Measurements from ENCODE around the gene RLIM.

RLIM gene

DNA sequence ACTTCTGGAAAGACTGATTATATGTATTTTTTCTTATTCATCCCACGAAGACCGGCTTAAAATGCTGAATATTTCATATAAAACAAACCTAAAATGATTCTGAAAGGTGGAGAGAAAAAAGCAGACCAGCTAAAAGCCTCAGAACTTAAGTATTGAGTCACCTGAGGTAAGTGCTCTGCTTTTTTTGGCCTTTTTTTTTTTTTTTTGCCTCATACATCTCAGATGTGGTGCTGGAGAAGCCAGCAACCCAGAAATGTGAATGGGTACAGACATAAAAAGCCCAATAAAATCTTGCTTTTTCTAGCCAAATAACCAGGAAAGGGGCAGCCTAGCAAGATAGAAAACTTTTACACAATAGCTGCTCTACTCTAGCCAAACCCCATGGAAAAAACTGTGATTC lies 57.0 kb downstream of the RLIM start:
- Mint-ChIP-seq H3K9me3 (no peaks in the 10 kb centered on the region), H3K4me3 (no peak overlapping the region), H3K36me3 (no peaks in the 10 kb centered on the region), H3K27me3 (no peaks in the 10 kb centered on the region), H3K27ac (no peak overlapping the region), H3K4me1 (no peaks in the 10 kb centered on the region)
- DNase-seq (ENCODE audit: low spot score in 2 of 2): no peak
- no peak for ATAC-seq (ENCODE audit: low read depth)

- no peaks in the 10 kb centered on the region for H3K27me3 Mint-ChIP-seq
- H3K36me3 Mint-ChIP-seq: no peaks in the 10 kb centered on the region
- H3K9me3 Mint-ChIP-seq: no peaks in the 10 kb centered on the region
- H3K4me3 Mint-ChIP-seq: no peak overlapping the region
- no peak overlapping the region for H3K27ac Mint-ChIP-seq
- no peak for ATAC-seq (ENCODE audit: low read depth)
- peaks cover 5% of the 10 kb centered on the region for H3K4me1 Mint-ChIP-seq
- DNase-seq (ENCODE audit: low spot score in 2 of 2): no peak
These were observed 62.5 kb downstream of the RLIM start for GRCh38 chrX:74551934-74552333.

DNA sequence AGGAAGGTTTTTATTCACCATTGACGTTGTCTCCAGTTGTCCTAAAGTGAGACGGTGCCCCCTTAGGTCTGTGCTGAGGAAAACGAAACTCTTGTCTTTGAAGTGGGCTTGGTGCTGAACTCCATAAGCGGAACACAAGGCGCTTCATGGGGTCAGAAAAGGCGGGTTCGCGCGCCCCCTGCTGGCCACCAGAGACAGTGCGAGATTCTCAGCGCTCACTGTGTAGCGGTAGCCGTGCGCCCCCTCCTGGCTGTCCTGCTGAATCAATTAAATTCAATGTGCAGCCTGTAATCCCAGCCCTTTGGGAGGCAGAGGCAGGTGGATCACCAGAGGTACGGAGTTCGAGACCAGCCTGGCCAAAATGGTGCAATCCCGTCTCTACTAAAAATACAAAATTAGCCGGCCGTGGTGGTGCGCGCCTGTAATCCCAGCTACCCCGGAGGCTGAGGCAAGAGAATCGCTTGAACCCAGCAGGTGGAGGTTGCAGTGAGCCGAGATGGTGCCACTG lies 64.1 kb downstream of the RLIM start:
- H3K27ac Mint-ChIP-seq: no peak overlapping the region
- DNase-seq (ENCODE audit: low spot score in 2 of 2) (peak; percentile 80 to 88), ATAC-seq (ENCODE audit: low read depth) (peak; percentile 96)
- peaks cover 5% of the 10 kb centered on the region for H3K4me1 Mint-ChIP-seq
- no peaks in the 10 kb centered on the region for H3K9me3 Mint-ChIP-seq
- peak overlapping the region; percentile 54 for H3K4me3 Mint-ChIP-seq
- H3K27me3 Mint-ChIP-seq: no peaks in the 10 kb centered on the region
- H3K36me3 Mint-ChIP-seq: no peaks in the 10 kb centered on the region

GRCh38 chrX:74546984-74547383 lies 67.4 kb downstream of the RLIM start:
- DNase-seq (ENCODE audit: low spot score in 2 of 2) (no peak), ATAC-seq (ENCODE audit: low read depth) (no peak)
- H3K27me3 Mint-ChIP-seq: no peaks in the 10 kb centered on the region
- no peaks in the 10 kb centered on the region for H3K9me3 Mint-ChIP-seq
- H3K4me1 Mint-ChIP-seq: peaks cover 5% of the 10 kb centered on the region
- H3K36me3 Mint-ChIP-seq: no peaks in the 10 kb centered on the region
- no peak overlapping the region for H3K27ac Mint-ChIP-seq
- no peak overlapping the region for H3K4me3 Mint-ChIP-seq

- Mint-ChIP-seq H3K27me3 (no peaks in the 10 kb centered on the region), H3K4me3 (no peak overlapping the region), H3K36me3 (no peaks in the 10 kb centered on the region), H3K27ac (no peak overlapping the region), H3K9me3 (no peaks in the 10 kb centered on the region), H3K4me1 (peaks cover 5% of the 10 kb centered on the region)
- ATAC-seq (ENCODE audit: low read depth) (no peak), DNase-seq (ENCODE audit: low spot score in 2 of 2) (no peak)
These were observed 68.4 kb downstream of the RLIM start for GRCh38 chrX:74545880-74546523.

DNA sequence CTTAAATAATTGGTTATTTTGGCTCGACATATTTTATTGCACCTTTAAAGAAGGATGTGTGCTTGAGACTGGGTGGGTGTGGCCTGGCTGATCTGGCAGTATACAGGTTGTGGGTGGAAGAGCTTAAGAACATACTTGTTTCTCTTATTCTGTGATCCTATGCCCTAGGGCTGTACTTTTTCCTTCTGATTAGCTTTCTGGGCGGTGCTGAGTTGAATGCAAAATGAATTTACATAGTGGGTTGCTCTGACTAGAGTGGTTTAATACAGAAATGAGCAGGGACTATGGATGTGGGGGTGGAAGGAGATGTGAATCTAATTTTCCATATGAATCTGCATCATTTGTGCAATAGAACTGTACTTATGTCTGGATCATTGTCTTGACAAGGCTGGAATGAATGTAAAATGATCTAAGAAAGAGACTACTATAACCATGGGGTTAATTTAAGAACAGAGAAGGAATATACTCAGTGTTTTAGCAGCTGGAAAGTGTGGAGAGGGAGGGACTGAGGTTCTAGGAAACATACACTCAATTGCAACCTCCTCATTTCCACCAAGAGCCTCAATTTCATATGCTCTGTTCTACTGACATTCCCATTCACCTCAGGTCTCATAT lies 73.7 kb downstream of the RLIM start:
- Mint-ChIP-seq H3K36me3 (no peaks in the 10 kb centered on the region), H3K9me3 (no peaks in the 10 kb centered on the region), H3K4me1 (peaks cover 5% of the 10 kb centered on the region), H3K4me3 (no peak overlapping the region), H3K27me3 (no peaks in the 10 kb centered on the region), H3K27ac (no peak overlapping the region)
- DNase-seq (ENCODE audit: low spot score in 2 of 2) (no peak), ATAC-seq (ENCODE audit: low read depth) (no peak)

DNA sequence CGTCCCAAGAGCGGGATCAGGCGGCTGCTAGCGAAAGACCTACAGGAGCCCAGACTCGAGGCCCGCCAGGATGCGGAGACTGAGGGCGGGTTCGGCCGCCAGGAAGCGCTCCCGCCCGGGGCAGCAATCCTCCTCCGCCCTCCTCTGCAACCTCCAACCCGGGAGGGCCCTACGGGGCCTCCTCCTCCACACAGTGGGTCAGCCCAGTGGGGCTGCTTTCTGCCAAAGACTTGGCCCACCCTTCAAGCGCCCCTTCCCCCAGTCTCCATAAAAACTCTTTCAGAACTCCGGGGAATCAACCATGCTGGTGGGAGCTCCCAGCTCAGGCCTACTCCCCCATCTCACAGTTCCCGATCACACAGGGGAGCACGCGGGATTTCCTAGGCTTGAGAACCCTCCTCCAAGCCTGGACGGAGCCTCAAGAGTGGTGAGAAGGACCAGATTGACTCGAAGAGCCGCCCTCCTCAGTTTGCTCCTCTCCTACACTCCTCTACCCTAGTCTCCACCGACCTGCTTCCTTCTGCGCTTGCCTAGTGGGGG lies 77.5 kb downstream of the RLIM start:
- Mint-ChIP-seq H3K27me3 (no peaks in the 10 kb centered on the region), H3K4me3 (peak overlapping the region; percentile 85), H3K4me1 (peaks cover 10% of the 10 kb centered on the region), H3K27ac (no peak overlapping the region), H3K9me3 (no peaks in the 10 kb centered on the region), H3K36me3 (no peaks in the 10 kb centered on the region)
- ATAC-seq (ENCODE audit: low read depth): peak; percentile 16
- DNase-seq (ENCODE audit: low spot score in 2 of 2): no peak

GRCh38 chrX:74536152-74536831 lies 78.1 kb downstream of the RLIM start:
- H3K4me3 Mint-ChIP-seq: peak overlapping the region; percentile 85
- H3K27ac Mint-ChIP-seq: no peak overlapping the region
- peaks cover 10% of the 10 kb centered on the region for H3K4me1 Mint-ChIP-seq
- no peaks in the 10 kb centered on the region for H3K9me3 Mint-ChIP-seq
- H3K27me3 Mint-ChIP-seq: no peaks in the 10 kb centered on the region
- DNase-seq (ENCODE audit: low spot score in 2 of 2) (peak in 1 of 2 donors; percentile 22), ATAC-seq (ENCODE audit: low read depth) (peak; percentile 65)
- no peaks in the 10 kb centered on the region for H3K36me3 Mint-ChIP-seq

DNA sequence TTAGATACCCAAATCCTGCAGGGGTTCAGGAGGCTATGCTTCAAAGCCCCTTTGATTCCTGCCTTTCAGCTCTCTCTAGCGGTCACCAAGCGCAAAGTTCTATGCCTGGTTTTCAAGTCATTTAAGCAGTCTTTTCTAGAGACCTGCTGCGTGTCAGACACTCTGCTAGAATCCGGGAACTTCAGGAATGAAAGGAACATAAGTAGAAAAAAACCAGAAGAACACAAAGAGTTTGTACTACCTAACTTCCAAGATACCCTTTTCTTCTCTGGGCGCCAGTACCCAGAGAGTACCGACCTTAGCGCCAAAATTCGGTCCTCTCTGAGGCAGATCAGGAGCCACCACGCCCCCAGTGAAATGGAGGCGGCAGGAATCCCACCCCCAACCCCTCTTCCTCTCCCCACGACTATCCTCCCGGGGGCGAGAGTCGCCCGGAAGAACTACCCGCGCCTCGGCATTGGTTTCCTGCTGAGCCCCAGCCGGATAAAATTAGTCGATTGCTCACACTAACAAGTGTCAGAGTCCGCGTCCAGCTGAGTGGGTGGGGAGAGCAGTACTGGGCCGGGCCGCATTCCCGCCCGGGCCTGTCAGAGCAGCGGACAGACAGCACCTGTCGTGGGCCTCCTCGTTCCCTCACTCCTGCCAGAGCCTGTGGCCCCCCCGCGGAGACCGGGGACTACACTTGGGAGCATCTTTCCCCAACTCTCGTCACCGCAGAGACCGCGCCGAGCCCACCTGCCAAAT lies 78.8 kb downstream of the RLIM start:
- ATAC-seq (ENCODE audit: low read depth) (peak; percentile 48), DNase-seq (ENCODE audit: low spot score in 2 of 2) (no peak)
- H3K36me3 Mint-ChIP-seq: no peaks in the 10 kb centered on the region
- peak overlapping the region; percentile 58 for H3K27ac Mint-ChIP-seq
- no peaks in the 10 kb centered on the region for H3K9me3 Mint-ChIP-seq
- H3K4me3 Mint-ChIP-seq: peak overlapping the region; percentile 85
- H3K4me1 Mint-ChIP-seq: peaks cover 10% of the 10 kb centered on the region
- no peaks in the 10 kb centered on the region for H3K27me3 Mint-ChIP-seq

Data from memory B cell (primary cell).